Liver (tissue), 3 donors: ENCODE results near the gene HHAT.

Source experiments
- CTCF ChIP-seq: fragments of 150-350 bp; IDR thresholded peaks from 2 replicates; pipeline ENCODE4 v1.5.1; 2017; ENCODE audit warnings: improper control_type of control experiment, low read depth, low read length; ENCODE audit not compliant: missing input control
- EGR1 ChIP-seq, 2 donors: IDR thresholded peaks; 2 replicates each; pipeline ENCODE4 v1.6.1; 2016 to 2018; ENCODE audit warnings: antibody characterized with exemption in 2 of 2, low read depth in 2 of 2
- GABPA ChIP-seq, 2 donors: IDR thresholded peaks in 1 of 2; conservative IDR thresholded peaks in 1 of 2; 2 replicates each; pipeline ENCODE4 v1.6.1; 2016; ENCODE audit warnings: antibody characterized with exemption in 2 of 2, mild to moderate bottlenecking in 1 of 2, moderate library complexity in 1 of 2
- JUND ChIP-seq, 2 donors: IDR thresholded peaks; 2 replicates each; pipeline ENCODE4 v1.6.1; 2016; ENCODE audit warnings: antibody characterized with exemption in 2 of 2
- MAX ChIP-seq: IDR thresholded peaks from 2 replicates; pipeline ENCODE4 v1.6.1; 2016; ENCODE audit warnings: antibody characterized with exemption
- REST ChIP-seq: IDR thresholded peaks from 2 replicates; pipeline ENCODE4 v1.6.1; 2016; ENCODE audit warnings: antibody characterized with exemption, mild to moderate bottlenecking
- RXRA ChIP-seq, 2 donors: IDR thresholded peaks; 2 replicates each; pipeline ENCODE4 v1.6.1; 2017 to 2018; ENCODE audit warnings: antibody characterized with exemption in 2 of 2, mild to moderate bottlenecking in 1 of 2
- YY1 ChIP-seq: IDR thresholded peaks from 2 replicates; pipeline ENCODE4 v1.6.1; 2016; ENCODE audit warnings: antibody characterized with exemption, mild to moderate bottlenecking
- donor health status: healthy.
- donor health status: healthy.

GRCh38 chr1:210652329-210652954 lies 323.7 kb downstream of the HHAT start:
- TF ChIP-seq CTCF (no peak), GABPA (IDR thresholded peaks at IDR 0.05 in 1 of 2, conservative IDR thresholded peaks at IDR 0.05 in 1 of 2) (no peak), JUND (IDR thresholded peaks at IDR 0.05) (no peak), RXRA (IDR thresholded peaks at IDR 0.05) (no peak), REST (no peak), EGR1 (IDR thresholded peaks at IDR 0.05; ENCODE audit: low read depth in 2 of 2) (no peak), YY1 (no peak), MAX (no peak)
